Measurements from ENCODE around the gene SIRPB2.

- TF ChIP-seq CTCF (IDR thresholded peaks at IDR 0.05), result no peak
- TF ChIP-seq POLR2A (IDR thresholded peaks at IDR 0.05), result no peak
Measured at GRCh38 chr20:1489325-1489724, 1.9 kb downstream of the SIRPB2 start.
